ENCODE measurements around the gene MISP3.

- no peak for TF ChIP-seq CTCF (conservative IDR thresholded peaks at IDR 0.05)
- TF ChIP-seq ZFX (IDR thresholded peaks at IDR 0.05): no peak
Observed at GRCh38 chr19:14111486-14111885, 38.9 kb downstream of the MISP3 start.
